ENCODE results near the gene KRTAP5-9.

The KRTAP5-9 gene

GRCh38 chr11:71548120-71548519, at the start of gene KRTAP5-9:
KRTAP5-9 (plus strand) TSS chr11:71548420; CDS start chr11:71548658, 238 bp downstream.
- Histone ChIP-seq H3K36me3 (ENCODE audit: low read depth) (no peaks in the 10 kb centered on the region), H3K4me3 (ENCODE audit: severe bottlenecking) (no peak within 1 kb of the TSS), H3K4me1 (ENCODE audit: insufficient read depth, poor library complexity, severe bottlenecking) (no peaks in the 10 kb centered on the region), H3K27me3 (ENCODE audit: insufficient read depth, poor library complexity, severe bottlenecking) (peaks cover 6% of the 10 kb centered on the region), H3K9me3 (ENCODE audit: severe bottlenecking) (no peaks in the 10 kb centered on the region), H3K27ac (ENCODE audit: poor library complexity, severe bottlenecking) (no peak within 1 kb of the TSS)
- ATAC-seq (ENCODE audit: low read depth) (no peak), DNase-seq (ENCODE audit: low spot score) (no peak)
- TF ChIP-seq, protein P1, sequence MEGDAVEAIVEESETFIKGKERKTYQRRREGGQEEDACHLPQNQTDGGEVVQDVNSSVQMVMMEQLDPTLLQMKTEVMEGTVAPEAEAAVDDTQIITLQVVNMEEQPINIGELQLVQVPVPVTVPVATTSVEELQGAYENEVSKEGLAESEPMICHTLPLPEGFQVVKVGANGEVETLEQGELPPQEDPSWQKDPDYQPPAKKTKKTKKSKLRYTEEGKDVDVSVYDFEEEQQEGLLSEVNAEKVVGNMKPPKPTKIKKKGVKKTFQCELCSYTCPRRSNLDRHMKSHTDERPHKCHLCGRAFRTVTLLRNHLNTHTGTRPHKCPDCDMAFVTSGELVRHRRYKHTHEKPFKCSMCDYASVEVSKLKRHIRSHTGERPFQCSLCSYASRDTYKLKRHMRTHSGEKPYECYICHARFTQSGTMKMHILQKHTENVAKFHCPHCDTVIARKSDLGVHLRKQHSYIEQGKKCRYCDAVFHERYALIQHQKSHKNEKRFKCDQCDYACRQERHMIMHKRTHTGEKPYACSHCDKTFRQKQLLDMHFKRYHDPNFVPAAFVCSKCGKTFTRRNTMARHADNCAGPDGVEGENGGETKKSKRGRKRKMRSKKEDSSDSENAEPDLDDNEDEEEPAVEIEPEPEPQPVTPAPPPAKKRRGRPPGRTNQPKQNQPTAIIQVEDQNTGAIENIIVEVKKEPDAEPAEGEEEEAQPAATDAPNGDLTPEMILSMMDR (IDR thresholded peaks at IDR 0.05; ENCODE audit: poor library complexity, severe bottlenecking) = no peak

DNA sequence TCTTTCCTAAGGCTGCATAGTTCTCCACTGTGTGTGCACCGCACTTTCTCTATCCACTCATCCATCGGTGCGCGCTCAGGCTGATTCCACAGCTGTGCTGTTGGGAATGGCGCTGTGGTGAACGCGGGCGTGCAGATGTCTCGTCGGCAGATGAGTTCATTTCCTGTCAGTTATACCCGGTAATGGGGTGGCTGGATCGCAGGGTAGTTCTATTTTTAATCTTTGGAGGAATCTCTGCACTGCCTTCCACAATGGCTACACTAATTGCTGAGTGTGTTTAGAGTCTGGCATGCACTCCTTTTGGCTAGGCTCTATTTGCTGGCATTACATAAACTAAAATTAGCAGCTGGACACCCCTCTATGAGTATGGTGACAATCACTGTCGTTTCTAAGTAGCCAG, 49.1 kb upstream of the KRTAP5-9 start:
- Histone ChIP-seq H3K9me3 (ENCODE audit: severe bottlenecking) (no peaks in the 10 kb centered on the region), H3K36me3 (ENCODE audit: low read depth) (peaks cover 12% of the 10 kb centered on the region), H3K27me3 (ENCODE audit: insufficient read depth, poor library complexity, severe bottlenecking) (no peaks in the 10 kb centered on the region), H3K27ac (ENCODE audit: poor library complexity, severe bottlenecking) (no peak overlapping the region), H3K4me3 (ENCODE audit: severe bottlenecking) (no peak overlapping the region), H3K4me1 (ENCODE audit: insufficient read depth, poor library complexity, severe bottlenecking) (no peaks in the 10 kb centered on the region)
- ATAC-seq (ENCODE audit: low read depth) = no peak
- DNase-seq (ENCODE audit: low spot score) = peak; percentile 26
- TF ChIP-seq, protein P1 (IDR thresholded peaks at IDR 0.05; ENCODE audit: poor library complexity, severe bottlenecking) = no peak

- DNase-seq (ENCODE audit: low spot score) (no peak), ATAC-seq (ENCODE audit: low read depth) (no peak)
- peaks cover 12% of the 10 kb centered on the region for H3K36me3 ChIP-seq (ENCODE audit: low read depth)
- H3K9me3 ChIP-seq (ENCODE audit: severe bottlenecking) = no peaks in the 10 kb centered on the region
- TF ChIP-seq, protein P1 (IDR thresholded peaks at IDR 0.05; ENCODE audit: poor library complexity, severe bottlenecking) = no peak
- H3K4me1 ChIP-seq (ENCODE audit: insufficient read depth, poor library complexity, severe bottlenecking) = no peaks in the 10 kb centered on the region
- H3K4me3 ChIP-seq (ENCODE audit: severe bottlenecking) = no peak overlapping the region
- no peak overlapping the region for H3K27ac ChIP-seq (ENCODE audit: poor library complexity, severe bottlenecking)
- no peaks in the 10 kb centered on the region for H3K27me3 ChIP-seq (ENCODE audit: insufficient read depth, poor library complexity, severe bottlenecking)
These were observed 48.7 kb upstream of the KRTAP5-9 start for GRCh38 chr11:71499546-71499945.

DNA sequence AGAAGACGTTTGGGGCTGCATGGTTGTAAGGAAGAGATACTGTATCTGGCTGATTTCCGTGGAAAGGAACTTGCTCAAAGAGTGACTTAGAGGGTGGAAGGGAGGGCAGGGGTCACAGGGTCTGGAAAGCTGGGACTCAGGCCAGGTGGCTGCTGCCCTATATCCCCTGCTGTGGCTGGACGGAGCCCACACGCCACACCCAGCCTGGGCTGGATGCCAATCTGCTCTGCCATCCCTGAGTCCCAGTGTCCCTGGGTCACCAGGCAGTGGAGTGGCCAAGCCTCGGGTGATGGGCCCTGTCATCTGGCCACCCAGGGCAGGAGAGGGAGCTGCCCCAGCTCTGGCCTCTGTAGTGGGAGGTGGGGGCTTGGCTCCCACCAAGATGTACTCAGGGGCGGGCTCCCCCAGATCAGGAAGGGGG, 47.6 kb upstream of the KRTAP5-9 start:
- Histone ChIP-seq H3K27ac (ENCODE audit: poor library complexity, severe bottlenecking) (no peak overlapping the region), H3K36me3 (ENCODE audit: low read depth) (peaks cover 7% of the 10 kb centered on the region)

More for the DNA sequence above, 47.6 kb upstream of the KRTAP5-9 start:
- TF ChIP-seq, protein P1 (IDR thresholded peaks at IDR 0.05; ENCODE audit: poor library complexity, severe bottlenecking) = no peak
- no peaks in the 10 kb centered on the region for H3K4me1 ChIP-seq (ENCODE audit: insufficient read depth, poor library complexity, severe bottlenecking)
- H3K9me3 ChIP-seq (ENCODE audit: severe bottlenecking) = no peaks in the 10 kb centered on the region
- no peak for ATAC-seq (ENCODE audit: low read depth)
- peak; percentile 25 for DNase-seq (ENCODE audit: low spot score)
- H3K4me3 ChIP-seq (ENCODE audit: severe bottlenecking) = no peak overlapping the region
- H3K27me3 ChIP-seq (ENCODE audit: insufficient read depth, poor library complexity, severe bottlenecking) = no peaks in the 10 kb centered on the region

Data from RWPE2 (cell line).